Measurements from ENCODE around the gene TAF3. TPM values are rescaled to one million over a fixed set of nuclear protein-coding genes. Genes with fewer than 3 reads are reported as not detected.

The TAF3 gene
- total and polyA plus RNA-seq, 2 donors (not counting 1 experiment from before 2014, with no cell fraction given) = 7.0 to 20.1 TPM

GRCh38 chr10:8037941-8038894 is 219.9 kb downstream of the TAF3 start:
- peak overlapping the region; percentile 47 for H3K27ac Mint-ChIP-seq
- Histone ChIP-seq H2AFZ (ENCODE audit: insufficient read depth, low read depth, low read length, poor library complexity, severe bottlenecking) (no peak overlapping the region), H3K4me2 (replicated peaks; ENCODE audit: low read depth, low read length, poor library complexity, severe bottlenecking) (no peak overlapping the region), H3K4me1 (ENCODE audit: control insufficient read depth in 2 of 2, insufficient read depth in 2 of 2, low read length in 2 of 2) (peaks cover 38 to 57% of the 10 kb centered on the region in 2 donors), H3K79me2 (ENCODE audit: control insufficient read depth, insufficient read depth, low read length) (no peaks in the 10 kb centered on the region), H3K27ac (ENCODE audit: low read length in 2 of 2) (no peak overlapping the region), H3K9me3 (ENCODE audit: control extremely low read depth in 1 of 3, control insufficient read depth in 2 of 3, insufficient read depth in 1 of 3, low read length in 2 of 3) (peaks cover 0 to 50% (median 3%) of the 10 kb centered on the region in 3 donors), H3K9ac (ENCODE audit: low read length) (no peak overlapping the region), H3K27me3 (replicated peaks in 1 of 4; ENCODE audit: control extremely low read depth in 1 of 4, control insufficient read depth in 3 of 4, insufficient read depth in 4 of 4, low read length in 3 of 4) (peaks cover 0 to 95% (median 80%) of the 10 kb centered on the region in 4 experiments), H3K4me3 (ENCODE audit: control extremely low read depth in 1 of 5, extremely low read depth in 1 of 5, insufficient read depth in 1 of 5, low read depth in 2 of 5, low read length in 4 of 5) (no peak overlapping the region), H3K36me3 (replicated peaks in 1 of 2; ENCODE audit: control extremely low read depth in 1 of 2, control insufficient read depth in 1 of 2, extremely low read depth in 1 of 2, insufficient read depth in 2 of 2, low read length in 1 of 2) (no peaks in the 10 kb centered on the region), H4K20me1 (ENCODE audit: control insufficient read depth, insufficient read depth, low read length, poor library complexity, severe bottlenecking) (no peaks in the 10 kb centered on the region)
- H3K9me3 Mint-ChIP-seq (ENCODE audit: insufficient read depth) = peaks cover 6% of the 10 kb centered on the region
- peaks cover 21% of the 10 kb centered on the region for H3K4me1 Mint-ChIP-seq
- DNase-seq (peak; percentile 32), ATAC-seq (ENCODE audit: low read depth) (no peak)
- ChIA-PET CTCF (no interaction called here), POLR2A (no interaction called here)
- intact Hi-C loops (cut with micrococcal nuclease) = loop anchor here (2.0 kb wide), 1 partner anchor 17 kb away; the partner anchor contains the start of gene GATA3
- peaks cover 75% of the 10 kb centered on the region for H3K27me3 Mint-ChIP-seq
- no peak overlapping the region for H3K4me3 Mint-ChIP-seq
- WGBS (ENCODE audit: insufficient coverage) = 23% methylated on average over 16 of the region's 22 CpGs
- TF ChIP-seq EZH2 (IDR thresholded peaks at IDR 0.05; ENCODE audit: borderline replicate concordance, insufficient read depth, low read depth, low read length, poor library complexity, severe bottlenecking) (no peak), CTCF (IDR thresholded peaks at IDR 0.05) (no peak)
